ENCODE measurements around the gene SMYD4.
"Not testable (repeated sequence)": the region's sequence is repeated elsewhere in the genome, so short reads cannot be mapped to it uniquely, and the experiment has no call there.

SMYD4 gene

GRCh38 chr17:1782171-1782567, 47.5 kb downstream of the SMYD4 start:
- DNase-seq: no peak

GRCh38 chr17:1779571-1780131, 50.1 kb downstream of the SMYD4 start:
- no peak for DNase-seq

DNA sequence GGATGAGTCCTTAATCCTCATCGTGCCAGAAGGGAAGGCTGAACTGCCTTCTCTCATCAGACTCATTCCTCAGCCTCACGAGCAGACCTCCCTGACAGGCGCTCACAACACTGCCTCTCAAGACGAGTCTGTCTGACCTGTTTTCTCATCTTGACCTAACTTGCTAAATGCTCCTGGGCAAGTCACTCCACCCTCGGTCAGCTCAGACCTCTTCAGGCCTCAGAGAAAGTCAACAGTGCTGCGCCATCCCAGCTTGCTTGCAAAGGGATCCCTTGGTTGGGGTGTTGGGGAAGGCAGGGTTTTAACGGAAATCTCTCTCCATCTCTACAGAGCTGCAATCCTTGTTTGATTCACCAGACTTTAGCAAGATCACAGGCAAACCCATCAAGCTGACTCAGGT, 52.8 kb downstream of the SMYD4 start:
- DNase-seq: no peak

DNA sequence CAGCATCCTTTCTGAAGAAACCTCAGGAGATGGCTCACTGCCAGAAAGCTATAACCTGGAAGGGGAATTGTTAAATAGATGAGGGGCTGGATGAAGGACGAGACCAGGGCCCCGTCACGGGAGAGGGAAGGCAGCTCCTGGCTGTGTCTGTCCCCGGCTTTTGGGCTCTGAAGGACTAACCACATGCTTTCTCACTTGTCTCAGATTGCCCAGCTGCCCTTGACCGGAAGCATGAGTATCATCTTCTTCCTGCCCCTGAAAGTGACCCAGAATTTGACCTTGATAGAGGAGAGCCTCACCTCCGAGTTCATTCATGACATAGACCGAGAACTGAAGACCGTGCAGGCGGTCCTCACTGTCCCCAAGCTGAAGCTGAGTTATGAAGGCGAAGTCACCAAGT, 53.4 kb downstream of the SMYD4 start:
- DNase-seq: no peak

DNA sequence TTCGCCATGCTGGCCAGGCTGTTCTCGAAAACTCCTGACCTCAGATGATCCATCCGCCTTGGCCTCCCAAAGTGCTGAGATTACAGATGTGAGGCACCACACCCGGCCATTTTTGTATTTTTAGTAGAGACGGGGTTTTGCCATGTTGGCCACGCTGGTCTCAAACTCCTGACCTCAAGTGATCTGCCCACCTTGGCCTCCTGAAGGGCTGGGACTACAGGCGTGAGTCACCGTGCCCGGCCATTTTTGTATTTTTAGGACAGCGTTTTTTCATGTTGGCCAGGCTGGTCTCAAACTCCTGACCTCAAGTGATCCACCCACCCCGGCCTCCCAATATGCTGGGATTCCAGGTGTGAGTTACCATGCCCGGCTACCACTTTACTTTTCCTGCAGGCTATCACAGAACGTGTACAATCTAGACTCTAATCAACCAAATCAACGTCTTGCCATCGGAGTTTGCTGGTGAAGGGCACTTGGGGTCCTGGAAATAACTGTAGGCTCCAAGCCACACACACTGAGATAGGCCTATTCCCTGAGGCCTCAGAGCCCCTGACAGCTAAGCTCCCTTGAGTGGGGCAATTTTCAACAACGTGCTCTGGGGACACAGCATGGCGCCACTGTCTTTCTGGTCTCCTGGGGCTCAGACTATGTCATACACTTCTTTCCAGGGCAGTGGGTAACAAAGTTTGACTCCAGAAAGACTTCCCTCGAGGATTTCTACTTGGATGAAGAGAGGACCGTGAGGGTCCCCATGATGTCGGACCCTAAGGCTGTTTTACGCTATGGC, 55.1 kb downstream of the SMYD4 start:
- DNase-seq: no peak

GRCh38 chr17:1773696-1774181, 56.0 kb downstream of the SMYD4 start:
- no peak for DNase-seq

- not testable (repeated sequence) for DNase-seq
Observed at GRCh38 chr17:1773000-1773695, 56.6 kb downstream of the SMYD4 start.

DNA sequence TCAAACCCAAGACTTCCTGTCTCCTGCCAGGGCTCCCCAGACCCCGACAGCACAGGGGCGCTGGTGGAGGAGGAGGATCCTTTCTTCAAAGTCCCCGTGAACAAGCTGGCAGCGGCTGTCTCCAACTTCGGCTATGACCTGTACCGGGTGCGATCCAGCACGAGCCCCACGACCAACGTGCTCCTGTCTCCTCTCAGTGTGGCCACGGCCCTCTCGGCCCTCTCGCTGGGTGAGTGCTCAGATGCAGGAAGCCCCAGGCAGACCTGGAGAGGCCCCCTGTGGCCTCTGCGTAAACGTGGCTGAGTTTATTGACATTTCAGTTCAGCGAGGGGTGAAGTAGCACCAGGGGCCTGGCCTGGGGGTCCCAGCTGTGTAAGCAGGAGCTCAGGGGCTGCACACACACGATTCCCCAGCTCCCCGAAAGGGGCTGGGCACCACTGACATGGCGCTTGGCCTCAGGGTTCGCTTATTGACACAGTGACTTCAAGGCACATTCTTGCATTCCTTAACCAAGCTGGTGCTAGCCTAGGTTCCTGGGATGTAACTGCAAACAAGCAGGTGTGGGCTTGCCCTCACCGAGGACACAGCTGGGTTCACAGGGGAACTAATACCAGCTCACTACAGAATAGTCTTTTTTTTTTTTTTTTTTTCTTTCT, 59.8 kb downstream of the SMYD4 start:
- DNase-seq: no peak

DNA sequence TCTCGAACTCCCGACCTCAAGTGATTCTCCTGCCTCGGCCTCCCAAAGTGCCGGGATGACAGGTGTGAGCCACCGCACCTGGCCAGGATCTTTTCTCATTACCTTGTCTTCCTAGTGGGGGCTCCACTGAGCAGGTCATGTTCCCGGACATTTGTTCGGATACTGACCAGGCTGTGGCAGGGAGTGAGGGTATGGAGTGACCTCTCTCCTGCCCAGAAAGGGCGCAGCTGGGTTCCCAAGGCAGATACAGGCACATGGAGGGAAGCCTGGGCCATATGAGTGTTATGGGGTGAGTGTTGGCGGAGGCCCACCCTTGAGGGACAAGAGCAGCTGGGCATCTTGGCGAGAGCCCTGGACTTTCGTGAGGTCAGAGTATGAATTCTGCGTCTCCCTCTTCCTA, 62.3 kb downstream of the SMYD4 start:
- DNase-seq: no peak

DNA sequence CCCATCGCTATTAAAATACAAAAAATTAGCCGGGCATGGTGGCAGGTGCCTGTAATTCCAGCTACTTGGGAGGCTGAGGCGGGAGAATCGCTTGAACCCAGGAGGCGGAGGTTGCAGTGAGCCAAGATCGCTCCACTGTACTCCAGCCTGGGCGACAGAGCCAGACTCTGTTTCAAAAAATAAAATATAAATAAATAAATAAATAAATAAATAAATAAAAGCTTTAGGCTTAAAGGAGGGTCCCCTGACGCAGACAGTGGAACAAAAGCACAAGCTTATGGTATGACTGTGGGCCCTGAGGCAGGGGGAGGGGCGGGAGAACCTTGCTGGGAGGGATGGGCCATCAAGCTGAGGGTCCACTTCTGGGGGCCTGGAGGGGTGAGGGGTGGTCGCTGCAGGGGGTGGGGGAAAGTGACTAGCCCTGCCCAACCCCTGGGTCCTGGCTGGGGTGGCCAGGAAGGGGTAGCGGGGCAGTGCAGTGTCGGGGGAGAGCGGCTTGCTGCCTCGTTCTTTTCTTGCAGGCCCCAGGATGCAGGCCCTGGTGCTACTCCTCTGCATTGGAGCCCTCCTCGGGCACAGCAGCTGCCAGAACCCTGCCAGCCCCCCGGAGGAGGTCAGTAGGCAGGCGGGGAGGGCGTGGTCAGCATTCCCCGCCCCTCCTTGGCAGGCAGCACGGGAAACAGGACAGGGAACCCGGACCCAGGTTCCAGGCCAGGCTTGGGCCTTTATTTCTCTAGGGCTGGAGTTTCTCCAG, 63.1 kb downstream of the SMYD4 start:
- no peak for DNase-seq

DNA sequence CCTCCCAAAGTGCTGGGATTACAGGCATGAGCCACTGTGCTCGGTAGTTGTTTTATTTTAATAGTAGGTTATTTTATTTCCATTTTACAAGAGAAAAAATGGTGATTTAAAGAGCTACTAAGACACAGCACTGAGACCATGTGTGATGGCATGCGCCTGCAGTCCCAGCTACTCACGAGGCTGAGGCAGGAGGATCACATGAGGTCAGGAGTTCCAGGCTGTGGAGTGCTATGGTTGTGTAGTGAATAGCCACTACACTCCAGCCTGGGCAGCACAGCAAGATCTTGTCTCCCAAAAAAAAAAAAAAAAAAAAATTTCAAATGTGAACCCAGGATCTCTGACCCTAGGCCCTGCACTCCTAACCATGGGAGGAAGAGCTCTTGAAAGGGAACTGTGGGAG, 64.1 kb downstream of the SMYD4 start:
- no peak for DNase-seq

GRCh38 chr17:1764705-1765104, 65.0 kb downstream of the SMYD4 start:
- DNase-seq: not testable (repeated sequence)

- peak; percentile 62 to 80 for DNase-seq
Observed at GRCh38 chr17:1764284-1764683, 65.4 kb downstream of the SMYD4 start.

GRCh38 chr17:1762901-1763898, 66.5 kb downstream of the SMYD4 start:
- DNase-seq: peak; percentile 68 to 69

DNA sequence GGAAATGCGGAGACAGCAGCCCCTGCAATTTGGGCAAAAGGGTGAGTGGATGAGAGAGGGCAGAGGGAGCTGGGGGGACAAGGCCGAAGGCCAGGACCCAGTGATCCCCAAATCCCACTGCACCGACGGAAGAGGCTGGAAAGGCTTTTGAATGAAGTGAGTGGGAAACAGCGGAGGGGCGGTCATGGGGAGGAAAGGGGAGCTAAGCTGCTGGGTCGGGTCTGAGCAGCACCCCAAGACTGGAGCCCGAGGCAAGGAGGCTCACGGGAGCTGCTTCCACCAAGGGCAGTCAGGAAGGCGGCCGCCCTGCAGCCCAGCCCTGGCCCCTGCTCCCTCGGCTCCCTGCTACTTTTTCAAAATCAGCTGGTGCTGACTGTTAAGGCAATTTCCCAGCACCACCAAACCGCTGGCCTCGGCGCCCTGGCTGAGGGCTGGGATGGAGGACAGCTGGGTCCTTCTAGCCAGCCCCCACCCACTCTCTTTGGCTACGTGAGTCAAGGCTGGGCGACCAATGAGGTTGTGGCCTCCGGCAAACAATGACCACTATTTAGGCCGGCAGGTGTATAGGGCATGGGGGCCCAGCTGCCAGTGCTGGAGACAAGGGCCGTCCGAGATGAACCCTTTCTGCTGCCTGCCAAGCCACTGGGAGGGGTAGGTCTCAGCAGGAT, 67.3 kb downstream of the SMYD4 start:
- peak; percentile 95 for DNase-seq

- DNase-seq: no peak
Observed at GRCh38 chr17:1759529-1759928, 70.2 kb downstream of the SMYD4 start.

- DNase-seq: no peak
Observed at GRCh38 chr17:1758807-1759206, 70.9 kb downstream of the SMYD4 start.

DNA sequence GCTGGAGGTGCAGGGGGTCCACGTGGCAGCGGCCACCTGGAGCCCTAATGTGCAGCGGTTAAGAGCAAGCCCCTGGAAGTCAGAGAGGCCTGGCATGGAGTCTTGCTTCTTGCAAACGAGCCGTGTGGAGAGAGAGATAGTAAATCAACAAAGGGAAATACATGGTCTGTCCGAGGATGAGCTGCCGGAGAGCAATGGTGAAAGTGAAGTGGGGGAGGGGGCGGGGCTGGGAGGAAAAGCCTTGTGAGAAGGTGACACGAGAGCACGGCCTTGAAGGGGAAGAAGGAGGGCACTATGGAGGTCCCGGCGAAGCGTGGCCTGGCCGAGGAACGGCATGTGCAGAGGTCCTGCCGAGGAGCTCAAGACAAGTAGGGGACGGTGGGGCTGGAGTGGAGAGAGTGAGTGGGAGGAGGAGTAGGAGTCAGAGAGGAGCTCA, 73.9 kb downstream of the SMYD4 start:
- peak in 1 of 2 experiments; percentile 30 for DNase-seq

- peak in 1 of 2 experiments; percentile 45 for DNase-seq
Observed at GRCh38 chr17:1755252-1755826, 74.4 kb downstream of the SMYD4 start.

GRCh38 chr17:1754430-1755112, 75.1 kb downstream of the SMYD4 start:
- DNase-seq: no peak

Data from SHP77 (cell line).